IMR-90 (cell line): ENCODE results near the gene CCDC150. TPM values are rescaled to one million over a fixed set of nuclear protein-coding genes. Genes with fewer than 3 reads are reported as not detected.

Experiments used
- ATAC-seq: fragments of 200-7000 bp; cut with Tn5 transposase; 2 replicates; pipeline ENCODE4 v1.9.1; 2020; ENCODE audit warnings: low read depth, mild to moderate bottlenecking, moderate library complexity
- BruUV-seq: library from RNA; stranded (reverse); fragments of 400-500 nt; replicated peaks from 2 replicates; lab custom pipeline; 2021; lab: Mats Ljungman, UMichigan
- CTCF ChIA-PET: fragments of 300-600 bp; formaldehyde crosslinking; extraction: SDS; loops from one replicate; lab custom pipeline; 2021; ENCODE audit warnings: antibody characterized with exemption; lab: Yijun Ruan, JAX
- POLR2A ChIA-PET: fragments of 300-600 bp; sonication (Branson Sonifier 250); formaldehyde crosslinking; loops from one replicate; lab custom pipeline; 2022; ENCODE audit warnings: antibody characterized with exemption; ENCODE audit not compliant: unreplicated experiment; lab: Charles Lee
- DNase-seq: peaks from one replicate; pipeline ENCODE4 v3.0.0; 2013
- H2AFZ ChIP-seq: replicated peaks from 2 replicates; pipeline ENCODE3; 2013; ENCODE audit warnings: low read length, mild to moderate bottlenecking; ENCODE audit not compliant: poor library complexity
- H2AK5ac ChIP-seq: 2 replicates; pipeline ENCODE4 v1.6.1; 2013; ENCODE audit warnings: low read depth, low read length, inconsistent platforms
- H2AK9ac ChIP-seq: replicated peaks from 2 replicates; pipeline ENCODE3; 2013; ENCODE audit warnings: mild to moderate bottlenecking, low read depth, low read length, moderate library complexity; ENCODE audit not compliant: poor library complexity
- H2BK120ac ChIP-seq: 2 replicates; pipeline ENCODE4 v1.6.1; 2013; ENCODE audit warnings: low read depth, low read length, inconsistent platforms
- H2BK15ac ChIP-seq: 3 replicates; pipeline ENCODE4 v1.6.1; 2013; ENCODE audit warnings: low read depth, low read length, inconsistent platforms
- H2BK20ac ChIP-seq: 2 replicates; pipeline ENCODE4 v1.6.1; 2013; ENCODE audit warnings: low read depth, mild to moderate bottlenecking, inconsistent platforms, low read length, moderate library complexity
- H2BK5ac ChIP-seq: 2 replicates; pipeline ENCODE4 v1.6.1; 2013; ENCODE audit warnings: mild to moderate bottlenecking, low read depth, low read length, inconsistent platforms; ENCODE audit not compliant: poor library complexity, severe bottlenecking
- H3K14ac ChIP-seq: replicated peaks from 2 replicates; pipeline ENCODE4 v1.6.1; 2013; ENCODE audit warnings: low read depth, low read length, inconsistent platforms
- H3K18ac ChIP-seq: 2 replicates; pipeline ENCODE4 v1.6.1; 2013; ENCODE audit warnings: low read depth, low read length, control low read depth
- H3K23ac ChIP-seq: 2 replicates; pipeline ENCODE4 v1.6.1; 2013; ENCODE audit warnings: low read depth, low read length, inconsistent platforms
- H3K27ac ChIP-seq: 2 replicates; pipeline ENCODE4 v1.5.1; 2013; ENCODE audit warnings: mild to moderate bottlenecking, control low read depth, low read length; ENCODE audit not compliant: insufficient read depth
- H3K27me3 ChIP-seq: 2 replicates; pipeline ENCODE4 v1.6.1; 2013; ENCODE audit warnings: low read length; ENCODE audit not compliant: control insufficient read depth, insufficient read depth
- H3K36me3 ChIP-seq: 2 replicates; pipeline ENCODE4 v1.6.1; 2013; ENCODE audit warnings: low read length, mixed read lengths; ENCODE audit not compliant: control insufficient read depth, insufficient read depth
- H3K4ac ChIP-seq: 2 replicates; pipeline ENCODE4 v1.6.1; 2013; ENCODE audit warnings: low read depth, low read length, inconsistent platforms
- H3K4me1 ChIP-seq: 2 replicates; pipeline ENCODE4 v1.6.1; 2013; ENCODE audit warnings: low read length, mixed read lengths; ENCODE audit not compliant: control insufficient read depth, insufficient read depth
- H3K4me2 ChIP-seq: 2 replicates; pipeline ENCODE4 v1.6.1; 2013; ENCODE audit warnings: low read depth, mild to moderate bottlenecking, control low read depth, low read length, moderate library complexity
- H3K4me3 ChIP-seq: 2 replicates; pipeline ENCODE4 v1.5.1; 2013; ENCODE audit warnings: low read depth, mild to moderate bottlenecking, control low read depth, low read length, moderate library complexity; ENCODE audit not compliant: insufficient read depth
- H3K56ac ChIP-seq: 2 replicates; pipeline ENCODE4 v1.6.1; 2013; ENCODE audit warnings: low read length, inconsistent platforms; ENCODE audit not compliant: insufficient read depth; ENCODE audit errors: extremely low read depth
- H3K79me1 ChIP-seq, 2 experiments: 2 replicates each; pipeline ENCODE4 v1.6.1; 2013; ENCODE audit warnings: low read length in 2 of 2, inconsistent platforms in 1 of 2, low read depth in 1 of 2
- H3K9ac ChIP-seq: 2 replicates; pipeline ENCODE4 v1.6.1; 2013; ENCODE audit warnings: low read depth, low read length, control low read depth
- H3K9me1 ChIP-seq: 2 replicates; pipeline ENCODE4 v1.6.1; 2013; ENCODE audit warnings: low read length, inconsistent platforms; ENCODE audit not compliant: insufficient read depth
- H3K9me3 ChIP-seq: 2 replicates; pipeline ENCODE4 v1.6.1; 2013; ENCODE audit warnings: low read length; ENCODE audit not compliant: control insufficient read depth, insufficient read depth
- H4K20me1 ChIP-seq: 2 replicates; pipeline ENCODE4 v1.6.1; 2013; ENCODE audit warnings: low read length, inconsistent platforms; ENCODE audit not compliant: insufficient read depth
- H4K5ac ChIP-seq: 2 replicates; pipeline ENCODE4 v1.6.1; 2013; ENCODE audit warnings: mild to moderate bottlenecking, low read depth, low read length, control low read depth
- H4K8ac ChIP-seq, 2 experiments: 2 replicates each; pipeline ENCODE4 v1.6.1; 2013; ENCODE audit warnings: low read depth in 2 of 2, low read length in 2 of 2, control low read depth in 1 of 2, inconsistent platforms in 1 of 2
- H4K91ac ChIP-seq: 2 replicates; pipeline ENCODE4 v1.6.1; 2013; ENCODE audit warnings: low read depth, low read length, inconsistent platforms; ENCODE audit not compliant: insufficient read depth
- BHLHE40 ChIP-seq: fragments of 150-350 bp; IDR thresholded peaks from 2 replicates; pipeline ENCODE4 v1.6.1; 2016; ENCODE audit warnings: mild to moderate bottlenecking, low read depth, low read length
- CEBPB ChIP-seq: IDR thresholded peaks from 2 replicates; pipeline ENCODE4 v1.6.1; 2012; ENCODE audit warnings: low read depth, low read length, improper control_type of control experiment
- CHD1 ChIP-seq: IDR thresholded peaks from 2 replicates; pipeline ENCODE4 v1.6.1; 2012; ENCODE audit warnings: low read depth, low read length, improper control_type of control experiment
- FOS ChIP-seq: fragments of 150-350 bp; IDR thresholded peaks from 2 replicates; pipeline ENCODE4 v1.6.1; 2016; ENCODE audit warnings: low read depth, low read length
- MAFK ChIP-seq: IDR thresholded peaks from 2 replicates; pipeline ENCODE4 v1.6.1; 2012; ENCODE audit warnings: low read depth, low read length, improper control_type of control experiment
- MAZ ChIP-seq: IDR thresholded peaks from 2 replicates; pipeline ENCODE4 v1.6.1; 2012; ENCODE audit warnings: low read depth, mild to moderate bottlenecking, low read length, improper control_type of control experiment, moderate library complexity, borderline replicate concordance
- MXI1 ChIP-seq: IDR thresholded peaks from 2 replicates; pipeline ENCODE4 v1.6.1; 2012; ENCODE audit warnings: low read depth, mild to moderate bottlenecking, low read length, moderate library complexity, borderline replicate concordance
- NFE2L2 ChIP-seq: fragments of 150-350 bp; IDR thresholded peaks from 2 replicates; pipeline ENCODE4 v1.6.1; 2016; ENCODE audit warnings: low read depth, mild to moderate bottlenecking, low read length
- POLR2A ChIP-seq: IDR thresholded peaks from 2 replicates; pipeline ENCODE4 v1.6.1; 2012; ENCODE audit warnings: mild to moderate bottlenecking, low read depth, low read length
- RAD21 ChIP-seq: IDR thresholded peaks from 2 replicates; pipeline ENCODE4 v1.6.1; 2012; ENCODE audit warnings: low read length, improper control_type of control experiment
- RCOR1 ChIP-seq: IDR thresholded peaks from 2 replicates; pipeline ENCODE4 v1.6.1; 2012; ENCODE audit warnings: mild to moderate bottlenecking, low read length, improper control_type of control experiment; ENCODE audit not compliant: insufficient replicate concordance
- RFX5 ChIP-seq: IDR thresholded peaks from 2 replicates; pipeline ENCODE4 v1.8.0; 2012; ENCODE audit warnings: low read depth, mild to moderate bottlenecking, low read length, moderate library complexity
- SMC3 ChIP-seq: fragments of 150-350 bp; IDR thresholded peaks from 2 replicates; pipeline ENCODE4 v1.6.1; 2016; ENCODE audit warnings: low read depth, mild to moderate bottlenecking, antibody characterized with exemption, low read length, moderate library complexity
- WGBS, 2 experiments: methylation state at CpG; one replicate each; pipeline versions ENCODE4 v1.1.5 to v1.1.7; 2013; ENCODE audit warnings: missing lambda C conversion rate in 2 of 2; ENCODE audit not compliant: insufficient read length in 1 of 2; ENCODE audit errors: extremely low coverage in 2 of 2; 5-methylcytosine and 5-hydroxymethylcytosine counted together
- dilution Hi-C: fragments of 300-500 bp; cut with HindIII; formaldehyde crosslinking; loops from one replicate; pipeline ENCODE4 v1.14.3; 2018; ENCODE audit warnings: low sequenced_read_pairs; ENCODE audit not compliant: unreplicated experiment
- in situ Hi-C: fragments of 300-500 bp; cut with MboI; formaldehyde crosslinking; loops from 3 replicates; pipeline ENCODE4 v1.14.3; 2019; ENCODE audit warnings: low sequenced_read_pairs, inconsistent platforms, mixed read lengths
- intact Hi-C: fragments of 100-400 bp; cut with micrococcal nuclease; formaldehyde crosslinking; loops from 2 replicates; pipeline ENCODE4 v1.10.0; 2022
- polyA plus RNA-seq, 3 experiments: library from polyadenylated mRNA; depleted of rRNA; stranded (reverse); fragments of >200 nt; gene quantifications; 2 replicates each; pipeline ENCODE4 v1.2.3, GENCODE V29; 2012; ENCODE audit warnings: low replicate concordance in 1 of 3
- total RNA-seq: library from RNA; depleted of rRNA; stranded (reverse); fragments of >200 nt; gene quantifications from 2 replicates; pipeline ENCODE4 v1.2.3, GENCODE V29; 2012
- TF ChIP-seq, protein P1 (sequence below): fragments of 150-350 bp; IDR thresholded peaks from 2 replicates; pipeline ENCODE4 v1.6.1; 2017; ENCODE audit warnings: mild to moderate bottlenecking, antibody characterized with exemption, low read length, low read depth
- TF ChIP-seq, protein P2 (sequence below): fragments of 150-350 bp; IDR thresholded peaks from 2 replicates; pipeline ENCODE4 v1.6.1; 2016; ENCODE audit warnings: low read depth, mild to moderate bottlenecking, low read length, moderate library complexity, borderline replicate concordance
- TF ChIP-seq, protein P3 (sequence below): conservative IDR thresholded peaks from 2 replicates; pipeline ENCODE4 v1.5.1; 2012; ENCODE audit warnings: mild to moderate bottlenecking, low read depth, low read length, improper control_type of control experiment

The CCDC150 gene
- total and polyA plus RNA-seq, 2 of the 4 experiments (the other 2 are of a cell fraction) = 3.8 to 4.3 TPM

DNA sequence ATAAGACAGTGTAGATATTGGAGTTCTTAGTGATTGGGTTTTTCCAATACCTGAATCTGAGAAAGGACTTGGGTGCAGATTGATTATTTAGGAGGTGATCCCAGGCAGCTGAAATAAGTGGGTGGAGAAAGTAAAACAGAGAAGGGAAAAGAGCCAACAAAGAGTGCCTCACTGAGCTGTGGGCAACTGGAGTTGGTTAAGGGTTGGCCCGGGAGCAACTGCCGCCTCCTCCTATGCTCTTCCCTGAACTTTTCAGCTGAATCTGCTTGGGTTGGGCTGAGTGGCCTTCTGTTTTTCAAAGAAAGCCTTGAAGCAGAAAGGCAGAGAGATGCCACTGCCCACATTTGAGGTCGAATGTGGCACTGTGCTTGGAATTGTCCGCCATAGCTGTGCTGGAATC, 20.9 kb upstream of the CCDC150 start:
- no peaks in the 10 kb centered on the region for H3K9me3 ChIP-seq
- no peak overlapping the region for H3K14ac ChIP-seq
- H4K8ac ChIP-seq = no peak overlapping the region
- H3K27me3 ChIP-seq = no peaks in the 10 kb centered on the region; the same call in 1 of the 2 replicates
- H3K18ac ChIP-seq = no peak overlapping the region
- DNase-seq (no peak), ATAC-seq (no peak)
- H2AK9ac ChIP-seq = no peak overlapping the region
- H2BK20ac ChIP-seq = no peak overlapping the region
- no peak overlapping the region for H2BK120ac ChIP-seq
- H3K56ac ChIP-seq = no peak overlapping the region
- no peaks in the 10 kb centered on the region for H3K9me1 ChIP-seq
- no peak overlapping the region for H3K9ac ChIP-seq
- ChIA-PET POLR2A (interaction anchor here (0.6 kb wide), 1 partner anchor 718 kb away, joined by 3 read pairs; no protein-coding TSS in a partner anchor), CTCF (no interaction called here)
- H3K79me1 ChIP-seq = no peaks in the 10 kb centered on the region
- H3K4me3 ChIP-seq = no peak overlapping the region
- H4K5ac ChIP-seq = no peak overlapping the region
- no peak for TF ChIP-seq SMC3
- no peak for TF ChIP-seq CEBPB
- no peak for TF ChIP-seq RCOR1
- TF ChIP-seq, protein P1, sequence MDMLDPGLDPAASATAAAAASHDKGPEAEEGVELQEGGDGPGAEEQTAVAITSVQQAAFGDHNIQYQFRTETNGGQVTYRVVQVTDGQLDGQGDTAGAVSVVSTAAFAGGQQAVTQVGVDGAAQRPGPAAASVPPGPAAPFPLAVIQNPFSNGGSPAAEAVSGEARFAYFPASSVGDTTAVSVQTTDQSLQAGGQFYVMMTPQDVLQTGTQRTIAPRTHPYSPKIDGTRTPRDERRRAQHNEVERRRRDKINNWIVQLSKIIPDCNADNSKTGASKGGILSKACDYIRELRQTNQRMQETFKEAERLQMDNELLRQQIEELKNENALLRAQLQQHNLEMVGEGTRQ = no peak
- no peak for TF ChIP-seq MAFK
- TF ChIP-seq, protein P2, sequence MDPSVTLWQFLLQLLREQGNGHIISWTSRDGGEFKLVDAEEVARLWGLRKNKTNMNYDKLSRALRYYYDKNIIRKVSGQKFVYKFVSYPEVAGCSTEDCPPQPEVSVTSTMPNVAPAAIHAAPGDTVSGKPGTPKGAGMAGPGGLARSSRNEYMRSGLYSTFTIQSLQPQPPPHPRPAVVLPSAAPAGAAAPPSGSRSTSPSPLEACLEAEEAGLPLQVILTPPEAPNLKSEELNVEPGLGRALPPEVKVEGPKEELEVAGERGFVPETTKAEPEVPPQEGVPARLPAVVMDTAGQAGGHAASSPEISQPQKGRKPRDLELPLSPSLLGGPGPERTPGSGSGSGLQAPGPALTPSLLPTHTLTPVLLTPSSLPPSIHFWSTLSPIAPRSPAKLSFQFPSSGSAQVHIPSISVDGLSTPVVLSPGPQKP = no peak
- TF ChIP-seq, protein P3, sequence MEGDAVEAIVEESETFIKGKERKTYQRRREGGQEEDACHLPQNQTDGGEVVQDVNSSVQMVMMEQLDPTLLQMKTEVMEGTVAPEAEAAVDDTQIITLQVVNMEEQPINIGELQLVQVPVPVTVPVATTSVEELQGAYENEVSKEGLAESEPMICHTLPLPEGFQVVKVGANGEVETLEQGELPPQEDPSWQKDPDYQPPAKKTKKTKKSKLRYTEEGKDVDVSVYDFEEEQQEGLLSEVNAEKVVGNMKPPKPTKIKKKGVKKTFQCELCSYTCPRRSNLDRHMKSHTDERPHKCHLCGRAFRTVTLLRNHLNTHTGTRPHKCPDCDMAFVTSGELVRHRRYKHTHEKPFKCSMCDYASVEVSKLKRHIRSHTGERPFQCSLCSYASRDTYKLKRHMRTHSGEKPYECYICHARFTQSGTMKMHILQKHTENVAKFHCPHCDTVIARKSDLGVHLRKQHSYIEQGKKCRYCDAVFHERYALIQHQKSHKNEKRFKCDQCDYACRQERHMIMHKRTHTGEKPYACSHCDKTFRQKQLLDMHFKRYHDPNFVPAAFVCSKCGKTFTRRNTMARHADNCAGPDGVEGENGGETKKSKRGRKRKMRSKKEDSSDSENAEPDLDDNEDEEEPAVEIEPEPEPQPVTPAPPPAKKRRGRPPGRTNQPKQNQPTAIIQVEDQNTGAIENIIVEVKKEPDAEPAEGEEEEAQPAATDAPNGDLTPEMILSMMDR = no peak
- TF ChIP-seq FOS = no peak
- TF ChIP-seq RFX5 = no peak
- TF ChIP-seq CHD1 = no peak
- no peak for TF ChIP-seq MXI1
- no peak for TF ChIP-seq NFE2L2
- TF ChIP-seq BHLHE40 = no peak
- TF ChIP-seq POLR2A = no peak
- no peak for TF ChIP-seq RAD21
- TF ChIP-seq MAZ = no peak
- H4K20me1 ChIP-seq = no peaks in the 10 kb centered on the region
- dilution Hi-C loops = no loop called here
- intact Hi-C loops = no loop called here
- no peaks in the 10 kb centered on the region for H3K36me3 ChIP-seq
- no peak overlapping the region for H2BK15ac ChIP-seq
- WGBS, 2 experiments = 100% methylated on average over 1 of the region's 4 CpGs; no CpG with 5 or more reads in 1 of the 2 experiments
- H3K4ac ChIP-seq = no peak overlapping the region
- H3K4me1 ChIP-seq = no peaks in the 10 kb centered on the region
- H2AK5ac ChIP-seq = no peak overlapping the region
- H3K27ac ChIP-seq = no peak overlapping the region
- in situ Hi-C loops = no loop called here
- BruUV-seq = no TSS peak
- no peak overlapping the region for H3K4me2 ChIP-seq
- H4K91ac ChIP-seq = no peak overlapping the region
- no peak overlapping the region for H3K23ac ChIP-seq
- H2BK5ac ChIP-seq = no peak overlapping the region
- no peak overlapping the region for H2AFZ ChIP-seq
